HFFc6 (cell line): ENCODE results near the gene MORC4. TPM values are rescaled to one million over a fixed set of nuclear protein-coding genes. Genes with fewer than 3 reads are reported as not detected.

ENCODE experiments used
- DNase-seq: peaks from one replicate; pipeline ENCODE4 v3.0.0-alpha.2; 2018
- H3K27ac Mint-ChIP-seq: 2 replicates; pipeline ENCODE4 v1.8.0; 2020; ENCODE audit warnings: mild to moderate bottlenecking, mixed read lengths
- H3K27me3 Mint-ChIP-seq: 2 replicates; pipeline ENCODE4 v1.8.0; 2021; ENCODE audit warnings: mild to moderate bottlenecking, moderate library complexity, mixed read lengths; ENCODE audit not compliant: insufficient read depth
- H3K36me3 Mint-ChIP-seq: 2 replicates; pipeline ENCODE4 v1.8.0; 2021; ENCODE audit warnings: low read depth, mixed read lengths
- H3K4me1 Mint-ChIP-seq: 2 replicates; pipeline ENCODE4 v1.8.0; 2020; ENCODE audit warnings: low read depth, mixed read lengths
- H3K4me3 Mint-ChIP-seq: 2 replicates; pipeline ENCODE4 v1.8.0; 2020; ENCODE audit warnings: mild to moderate bottlenecking, moderate library complexity, mixed read lengths
- H3K9me3 Mint-ChIP-seq: 2 replicates; pipeline ENCODE4 v1.8.0; 2020; ENCODE audit warnings: mild to moderate bottlenecking, mixed read lengths
- total RNA-seq, 6 experiments: library from RNA; stranded (reverse); fragmentation: NEBNext Ultra II Directional; extraction: Animal tissue kit (Norgen Biotek cat#: 25700); gene quantifications; 2 replicates in 1 of 6; 3 replicates in 5 of 6; pipeline ENCODE4 v1.2.3, GENCODE V29; 2021
- TF ChIP-seq, protein P1 (sequence below): fragments of 200-600 bp; sonication (generic); IDR thresholded peaks from 2 replicates; pipeline ENCODE4 v1.5.0; 2021; ENCODE audit warnings: antibody characterized with exemption, mild to moderate bottlenecking

Gene MORC4
- total RNA-seq, 6 experiments from 2014 or later = 23.6 to 27.7 (median 25.4) TPM

DNA sequence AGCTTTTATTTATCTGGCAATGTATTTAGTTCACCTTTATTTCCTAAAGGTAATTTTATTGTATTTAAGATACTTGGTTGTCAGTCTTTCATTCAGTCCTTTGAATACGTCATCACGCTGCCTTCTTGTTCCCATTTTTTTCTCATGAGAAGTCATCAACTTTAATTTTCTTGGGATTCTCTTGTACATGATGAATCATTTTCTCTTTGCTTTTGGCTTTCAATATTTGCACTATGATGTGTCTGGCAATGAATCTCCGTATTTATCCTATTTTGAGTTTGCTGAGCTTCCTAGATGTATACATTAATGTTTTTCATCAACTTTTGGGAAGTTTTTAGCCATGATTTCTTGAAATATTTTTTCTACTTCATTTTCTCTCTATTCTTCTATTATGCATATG is 51.4 kb downstream of the MORC4 start:
- TF ChIP-seq, protein P1, sequence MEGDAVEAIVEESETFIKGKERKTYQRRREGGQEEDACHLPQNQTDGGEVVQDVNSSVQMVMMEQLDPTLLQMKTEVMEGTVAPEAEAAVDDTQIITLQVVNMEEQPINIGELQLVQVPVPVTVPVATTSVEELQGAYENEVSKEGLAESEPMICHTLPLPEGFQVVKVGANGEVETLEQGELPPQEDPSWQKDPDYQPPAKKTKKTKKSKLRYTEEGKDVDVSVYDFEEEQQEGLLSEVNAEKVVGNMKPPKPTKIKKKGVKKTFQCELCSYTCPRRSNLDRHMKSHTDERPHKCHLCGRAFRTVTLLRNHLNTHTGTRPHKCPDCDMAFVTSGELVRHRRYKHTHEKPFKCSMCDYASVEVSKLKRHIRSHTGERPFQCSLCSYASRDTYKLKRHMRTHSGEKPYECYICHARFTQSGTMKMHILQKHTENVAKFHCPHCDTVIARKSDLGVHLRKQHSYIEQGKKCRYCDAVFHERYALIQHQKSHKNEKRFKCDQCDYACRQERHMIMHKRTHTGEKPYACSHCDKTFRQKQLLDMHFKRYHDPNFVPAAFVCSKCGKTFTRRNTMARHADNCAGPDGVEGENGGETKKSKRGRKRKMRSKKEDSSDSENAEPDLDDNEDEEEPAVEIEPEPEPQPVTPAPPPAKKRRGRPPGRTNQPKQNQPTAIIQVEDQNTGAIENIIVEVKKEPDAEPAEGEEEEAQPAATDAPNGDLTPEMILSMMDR = no peak
- no peak for DNase-seq
- Mint-ChIP-seq H3K27me3 (no peaks in the 10 kb centered on the region), H3K4me3 (no peak overlapping the region), H3K4me1 (peaks cover 12% of the 10 kb centered on the region; the same call in 1 of the 2 replicates), H3K36me3 (no peaks in the 10 kb centered on the region), H3K27ac (no peak overlapping the region), H3K9me3 (no peaks in the 10 kb centered on the region)

DNA sequence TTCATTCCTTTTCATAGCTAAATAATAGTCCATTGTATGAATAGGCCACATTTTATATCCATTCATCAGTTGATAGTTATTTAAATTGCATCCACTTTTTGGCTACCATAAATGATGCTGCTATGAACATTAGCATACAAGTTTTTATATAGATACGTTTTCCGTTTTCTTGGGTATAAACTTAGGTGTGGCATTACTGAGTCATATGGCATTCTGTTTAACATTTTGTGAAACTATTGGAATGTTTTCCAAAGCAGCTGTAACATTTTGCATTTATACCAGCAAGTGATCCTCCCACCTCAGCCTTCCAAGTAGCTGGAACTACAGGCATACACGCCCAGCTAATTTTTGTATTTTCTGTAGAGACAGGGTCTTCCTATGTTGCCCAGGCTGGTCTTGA is 53.5 kb downstream of the MORC4 start:
- DNase-seq = no peak
- Mint-ChIP-seq H3K4me1 (peaks cover 12% of the 10 kb centered on the region; the same call in 1 of the 2 replicates), H3K4me3 (no peak overlapping the region), H3K9me3 (no peaks in the 10 kb centered on the region), H3K36me3 (peaks cover 12% of the 10 kb centered on the region), H3K27ac (no peak overlapping the region), H3K27me3 (no peaks in the 10 kb centered on the region)
- TF ChIP-seq, protein P1 = no peak

DNA sequence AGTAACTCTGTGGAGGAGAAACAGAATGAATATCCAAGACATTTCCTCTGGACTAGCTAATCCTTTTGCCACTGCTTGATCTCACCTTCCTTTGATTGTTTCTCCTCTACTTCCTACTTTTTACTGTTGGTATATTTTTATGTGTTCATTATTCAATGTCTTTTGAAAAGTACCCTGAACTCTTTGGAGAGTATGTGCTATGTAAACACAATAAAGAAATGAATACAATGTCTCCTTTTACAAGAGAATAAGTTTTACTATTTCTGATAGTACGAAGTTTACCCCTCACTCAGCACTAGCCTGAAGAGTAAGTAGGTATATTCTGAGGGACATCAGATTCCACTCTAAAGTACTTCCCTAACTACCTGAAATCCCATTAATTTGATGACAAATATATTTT is 59.9 kb downstream of the MORC4 start:
- Mint-ChIP-seq H3K9me3 (no peaks in the 10 kb centered on the region), H3K4me3 (no peak overlapping the region), H3K27me3 (no peaks in the 10 kb centered on the region), H3K36me3 (peaks cover 19% of the 10 kb centered on the region), H3K4me1 (peaks cover 4% of the 10 kb centered on the region; the same call in 1 of the 2 replicates), H3K27ac (no peak overlapping the region)
- no peak for DNase-seq
- TF ChIP-seq, protein P1 = no peak

DNA sequence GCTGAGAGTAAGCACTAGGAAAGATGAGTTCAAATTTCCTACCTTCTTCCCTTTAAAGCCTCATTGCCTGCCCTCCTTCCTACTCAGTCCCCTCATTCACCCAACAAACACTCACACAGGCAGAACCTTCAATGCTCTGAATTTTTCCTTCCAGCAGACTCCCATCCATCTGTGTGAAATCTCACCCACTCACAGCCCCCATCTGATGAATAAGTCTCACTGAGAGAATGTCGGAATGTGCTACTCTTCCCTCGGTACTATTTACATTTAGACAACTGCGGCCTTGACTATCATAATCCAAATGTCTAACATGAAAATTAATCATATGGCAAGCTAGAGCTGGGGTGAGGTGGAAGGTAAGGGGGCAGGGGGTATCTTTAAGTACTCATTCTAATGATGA is 60.4 kb downstream of the MORC4 start:
- TF ChIP-seq, protein P1 = no peak
- H3K4me1 Mint-ChIP-seq = peaks cover 4% of the 10 kb centered on the region; the same call in 1 of the 2 replicates
- no peaks in the 10 kb centered on the region for H3K9me3 Mint-ChIP-seq
- no peak overlapping the region for H3K27ac Mint-ChIP-seq
- DNase-seq = no peak
- peaks cover 19% of the 10 kb centered on the region for H3K36me3 Mint-ChIP-seq
- H3K27me3 Mint-ChIP-seq = no peaks in the 10 kb centered on the region
- H3K4me3 Mint-ChIP-seq = no peak overlapping the region

DNA sequence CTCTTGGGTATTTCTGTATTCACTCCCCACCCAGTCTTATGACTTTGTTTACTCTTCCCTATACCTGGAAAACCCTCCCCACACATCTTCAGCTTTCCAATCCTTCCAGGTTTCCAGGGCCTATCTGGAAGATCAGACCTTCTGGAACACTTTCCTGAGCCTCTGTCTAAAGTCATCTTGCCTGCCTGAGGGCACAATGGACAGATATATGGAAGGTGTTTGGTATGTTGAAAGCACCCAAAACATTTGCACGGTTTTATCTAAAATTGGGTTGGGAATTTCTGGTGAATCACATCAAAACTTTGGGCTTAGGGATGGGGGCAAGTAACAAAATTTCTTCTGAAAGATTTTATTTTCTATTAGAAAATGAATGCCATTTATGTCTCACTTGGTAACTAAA is 63.8 kb downstream of the MORC4 start:
- Mint-ChIP-seq H3K9me3 (no peaks in the 10 kb centered on the region), H3K27ac (no peak overlapping the region), H3K4me3 (no peak overlapping the region), H3K27me3 (no peaks in the 10 kb centered on the region), H3K36me3 (peaks cover 6% of the 10 kb centered on the region; the same call in 1 of the 2 replicates), H3K4me1 (peaks cover 29% of the 10 kb centered on the region)
- no peak for DNase-seq
- TF ChIP-seq, protein P1 = no peak

DNA sequence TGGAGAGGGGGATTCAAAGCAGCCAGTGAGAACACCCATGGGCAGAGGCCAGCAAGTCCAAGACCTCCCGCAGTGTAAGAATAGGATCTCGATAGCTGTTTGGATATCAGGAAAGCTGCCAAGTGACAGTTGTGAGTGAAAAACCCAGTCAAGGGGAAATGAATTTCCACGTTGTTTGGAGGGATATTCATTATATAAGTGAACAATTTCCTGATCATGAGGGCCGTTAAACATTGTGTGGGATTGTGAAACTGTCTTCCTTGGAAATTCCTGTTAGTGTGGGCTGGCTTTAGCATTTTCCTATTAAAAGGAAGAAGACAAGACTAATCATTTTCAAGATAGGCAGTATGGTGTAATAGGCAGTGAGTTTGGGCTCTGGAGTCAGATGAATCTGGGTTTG is 64.8 kb downstream of the MORC4 start:
- TF ChIP-seq, protein P1 = no peak
- Mint-ChIP-seq H3K9me3 (no peaks in the 10 kb centered on the region), H3K4me1 (peaks cover 29% of the 10 kb centered on the region), H3K4me3 (no peak overlapping the region), H3K36me3 (no peaks in the 10 kb centered on the region), H3K27me3 (no peaks in the 10 kb centered on the region), H3K27ac (no peak overlapping the region; the same call in 1 of the 2 replicates)
- DNase-seq = no peak
